Dedifferentiated amniotic fluid mesenchymal stem cell (primary cell): ENCODE data around the gene KRT13.

Experiments used
- DNase-seq: peaks from one replicate; pipeline ENCODE4 v3.0.0-alpha.2; 2016; ENCODE audit errors: extremely low spot score

The KRT13 gene

GRCh38 chr17:41467561-41467960 is 37.9 kb downstream of the KRT13 start:
- no peak for DNase-seq

- no peak for DNase-seq
Measured at GRCh38 chr17:41466988-41467387, 38.4 kb downstream of the KRT13 start, which contains the start of gene KRT32. KRT32 (minus strand) TSS chr17:41467386; CDS start chr17:41467325, 61 bp downstream.

GRCh38 chr17:41464682-41465081 is 40.7 kb downstream of the KRT13 start:
- DNase-seq = peak; percentile 51

- no peak for DNase-seq
Measured at GRCh38 chr17:41464173-41464572, 41.2 kb downstream of the KRT13 start.

- DNase-seq = no peak
Measured at GRCh38 chr17:41463746-41464145, 41.7 kb downstream of the KRT13 start.

GRCh38 chr17:41462705-41463104 is 42.7 kb downstream of the KRT13 start:
- DNase-seq = no peak

GRCh38 chr17:41457676-41458075 is 47.7 kb downstream of the KRT13 start:
- no peak for DNase-seq

- no peak for DNase-seq
Measured at GRCh38 chr17:41456204-41456603, 49.2 kb downstream of the KRT13 start.

GRCh38 chr17:41455236-41455635 is 50.2 kb downstream of the KRT13 start:
- no peak for DNase-seq

GRCh38 chr17:41453066-41453465 is 52.3 kb downstream of the KRT13 start:
- no peak for DNase-seq

- DNase-seq = no peak
Measured at GRCh38 chr17:41452281-41452680, 53.1 kb downstream of the KRT13 start.

- no peak for DNase-seq
Measured at GRCh38 chr17:41451154-41451728, 54.2 kb downstream of the KRT13 start.
